SK-N-SH (cell line): ENCODE measurements around the gene KRTAP3-2. TPM values are rescaled to one million over a fixed set of nuclear protein-coding genes. Genes with fewer than 3 reads are reported as not detected.
"Not testable (repeated sequence)": the region's sequence is repeated elsewhere in the genome, so short reads cannot be mapped to it uniquely, and the experiment has no call there.

Source experiments
- CTCF ChIA-PET: fragments of 300-600, 350-600 bp; formaldehyde crosslinking; extraction: SDS; loops from one replicate; lab custom pipeline; 2021; lab: Yijun Ruan, JAX
- POLR2A ChIA-PET: fragments of 350-600 bp; sonication (Branson Sonifier 250); formaldehyde crosslinking; extraction: SDS; loops from one replicate; lab custom pipeline; 2020; ENCODE audit warnings: antibody characterized with exemption, inconsistent platforms; lab: Yijun Ruan, JAX
- DNase-seq: peaks from one replicate; pipeline ENCODE4 v3.0.0; 2012
- H2AFZ ChIP-seq: fragments of 200-600 bp; sonication (generic); 2 replicates; pipeline ENCODE4 v1.8.1; 2016; ENCODE audit warnings: antibody characterized with exemption, mild to moderate bottlenecking, low read depth
- H3F3A ChIP-seq: fragments of 200-600 bp; sonication (generic); replicated peaks from 2 replicates; pipeline ENCODE3; 2016; ENCODE audit warnings: antibody characterized with exemption, mild to moderate bottlenecking; ENCODE audit not compliant: insufficient read depth
- H3K27ac ChIP-seq, 2 experiments: fragments of 200-500 bp in 1 of 2; fragments of 200-600 bp in 1 of 2; sonication (Bioruptor generic) in 1 of 2; sonication (generic), shearing (Covaris generic) in 1 of 2; 2 replicates each; pipeline versions ENCODE4 v1.5.1 to v1.6.1; 2014 to 2016; ENCODE audit warnings: low read depth in 2 of 2, inconsistent platforms in 1 of 2, low read length in 1 of 2, mild to moderate bottlenecking in 1 of 2, mixed read lengths in 1 of 2
- H3K27me3 ChIP-seq: fragments of 200-600 bp; sonication (generic), shearing (Covaris generic); 2 replicates; pipeline ENCODE4 v1.6.1; 2016; ENCODE audit warnings: mixed run types; ENCODE audit not compliant: insufficient read depth
- H3K36me3 ChIP-seq, 2 experiments: fragments of 200-500 bp in 1 of 2; fragments of 200-600 bp in 1 of 2; sonication (Bioruptor generic) in 1 of 2; sonication (generic) in 1 of 2; replicated peaks in 1 of 2; 2 replicates each; pipeline versions ENCODE3 to v1.5.1; 2014 to 2016; ENCODE audit warnings: low read length in 1 of 2, mild to moderate bottlenecking in 1 of 2; ENCODE audit not compliant: insufficient read depth in 2 of 2, control insufficient read depth in 1 of 2
- H3K4me1 ChIP-seq, 2 experiments: fragments of 200-500 bp in 1 of 2; fragments of 200-600 bp in 1 of 2; sonication (Bioruptor generic) in 1 of 2; sonication (generic), shearing (Covaris generic) in 1 of 2; 2 replicates each; pipeline versions ENCODE4 v1.5.1 to v1.6.1; 2014 to 2016; ENCODE audit warnings: low read depth in 1 of 2, low read length in 1 of 2, mixed run types in 1 of 2; ENCODE audit not compliant: insufficient read depth in 2 of 2, control insufficient read depth in 1 of 2
- H3K4me2 ChIP-seq: fragments of 200-600 bp; sonication (generic), shearing (Covaris generic); 2 replicates; pipeline ENCODE4 v1.6.1; 2017; ENCODE audit warnings: mixed run types
- H3K4me3 ChIP-seq, 2 experiments: fragments of 200-500 bp in 1 of 2; fragments of 200-600 bp in 1 of 2; sonication (Bioruptor generic) in 1 of 2; sonication (generic), shearing (Covaris generic) in 1 of 2; 2 replicates each; pipeline versions ENCODE4 v1.5.1 to v1.8.1; 2014 to 2016; ENCODE audit warnings: low read depth in 2 of 2, inconsistent platforms in 1 of 2, low read length in 1 of 2, mild to moderate bottlenecking in 1 of 2, mixed read lengths in 1 of 2, moderate library complexity in 1 of 2
- H3K79me2 ChIP-seq: fragments of 200-600 bp; sonication (generic); 2 replicates; pipeline ENCODE4 v1.8.1; 2017; ENCODE audit warnings: mild to moderate bottlenecking; ENCODE audit not compliant: insufficient read depth
- H3K9ac ChIP-seq: fragments of 200-600 bp; sonication (generic); 2 replicates; pipeline ENCODE4 v1.6.1; 2017; ENCODE audit warnings: mixed run types
- H3K9me2 ChIP-seq: fragments of 200-600 bp; sonication (generic); 2 replicates; pipeline ENCODE4 v1.6.1; 2017; ENCODE audit warnings: mixed run types
- H3K9me3 ChIP-seq: fragments of 200-600 bp; sonication (generic); 2 replicates; pipeline ENCODE4 v1.6.1; 2017; ENCODE audit warnings: mixed run types, mild to moderate bottlenecking, moderate library complexity
- H4K20me1 ChIP-seq: fragments of 200-600 bp; sonication (generic); 2 replicates; pipeline ENCODE4 v1.6.1; 2017; ENCODE audit warnings: mild to moderate bottlenecking, mixed run types; ENCODE audit not compliant: insufficient read depth
- CHD2 ChIP-seq: fragments of 150-350 bp; IDR thresholded peaks from 2 replicates; pipeline ENCODE4 v1.6.1; 2018; ENCODE audit warnings: low read length; ENCODE audit not compliant: partially characterized antibody
- CTCF ChIP-seq: fragments of 200-600 bp; sonication (generic); IDR thresholded peaks from 2 replicates; pipeline ENCODE4 v1.6.1; 2017; ENCODE audit warnings: antibody characterized with exemption, mild to moderate bottlenecking, moderate library complexity
- ELF1 ChIP-seq: IDR thresholded peaks from 2 replicates; pipeline ENCODE4 v1.4.0; 2012
- EP300 ChIP-seq, 2 experiments: IDR thresholded peaks; 2 replicates each; pipeline versions ENCODE4 v1.4.0 to v1.6.1; 2012; ENCODE audit warnings: borderline replicate concordance in 1 of 2, low read depth in 1 of 2, low read length in 1 of 2
- FOSL2 ChIP-seq: IDR thresholded peaks from 2 replicates; pipeline ENCODE4 v1.4.0; 2012; ENCODE audit warnings: low read depth, mild to moderate bottlenecking, moderate library complexity, borderline replicate concordance
- GATA2 ChIP-seq: sonication (generic); formaldehyde crosslinking; IDR thresholded peaks from 2 replicates; pipeline ENCODE4 v1.5.0; 2020; ENCODE audit warnings: mild to moderate bottlenecking, missing genetic modification reagents
- NFIC ChIP-seq: IDR thresholded peaks from 2 replicates; pipeline ENCODE4 v1.4.0; 2012; ENCODE audit warnings: borderline replicate concordance
- RAD21 ChIP-seq: IDR thresholded peaks from 2 replicates; pipeline ENCODE4 v1.6.1; 2012; ENCODE audit warnings: mild to moderate bottlenecking, low read length
- RCOR1 ChIP-seq: fragments of 150-350 bp; IDR thresholded peaks from 2 replicates; pipeline ENCODE4 v1.6.1; 2017; ENCODE audit warnings: antibody characterized with exemption, low read length
- RXRA ChIP-seq: IDR thresholded peaks from 2 replicates; pipeline ENCODE4 v1.4.0; 2012; ENCODE audit warnings: low read depth, mild to moderate bottlenecking, borderline replicate concordance
- SMC3 ChIP-seq: IDR thresholded peaks from 2 replicates; pipeline ENCODE4 v1.6.1; 2012; ENCODE audit warnings: low read depth, low read length, improper control_type of control experiment
- TCF12 ChIP-seq: IDR thresholded peaks from 2 replicates; pipeline ENCODE4 v1.4.0; 2012
- USF2 ChIP-seq: fragments of 150-350 bp; IDR thresholded peaks from 2 replicates; pipeline ENCODE4 v1.6.1; 2017; ENCODE audit warnings: antibody characterized with exemption, low read length, low read depth, borderline replicate concordance
- YY1 ChIP-seq: IDR thresholded peaks from 2 replicates; pipeline ENCODE4 v1.4.0; 2012; ENCODE audit warnings: low read depth, mild to moderate bottlenecking
- WGBS: methylation state at CpG from one replicate; pipeline ENCODE4 v1.1.6; 2017; ENCODE audit warnings: low lambda C conversion rate; 5-methylcytosine and 5-hydroxymethylcytosine counted together
- polyA plus RNA-seq, 3 experiments: library from polyadenylated mRNA; depleted of rRNA; stranded (reverse); fragments of >200 nt; gene quantifications; 2 replicates each; pipeline ENCODE4 v1.2.3, GENCODE V29; 2012
- TF ChIP-seq, protein P1 (sequence below): IDR thresholded peaks from 2 replicates; pipeline ENCODE4 v1.4.0; 2012; ENCODE audit warnings: low read depth, borderline replicate concordance
- TF ChIP-seq, protein P2 (sequence below): IDR thresholded peaks from 2 replicates; pipeline ENCODE4 v1.4.0; 2012; ENCODE audit warnings: low read depth

The KRTAP3-2 gene
- not detected in 2 replicates for polyA plus RNA-seq (2012; rRNA removed)
- polyA plus RNA-seq (2012; cell fraction: cytosol; rRNA removed): not detected in 2 replicates
- not detected in 2 replicates for polyA plus RNA-seq (2012; cell fraction: nucleus; rRNA removed)

DNA sequence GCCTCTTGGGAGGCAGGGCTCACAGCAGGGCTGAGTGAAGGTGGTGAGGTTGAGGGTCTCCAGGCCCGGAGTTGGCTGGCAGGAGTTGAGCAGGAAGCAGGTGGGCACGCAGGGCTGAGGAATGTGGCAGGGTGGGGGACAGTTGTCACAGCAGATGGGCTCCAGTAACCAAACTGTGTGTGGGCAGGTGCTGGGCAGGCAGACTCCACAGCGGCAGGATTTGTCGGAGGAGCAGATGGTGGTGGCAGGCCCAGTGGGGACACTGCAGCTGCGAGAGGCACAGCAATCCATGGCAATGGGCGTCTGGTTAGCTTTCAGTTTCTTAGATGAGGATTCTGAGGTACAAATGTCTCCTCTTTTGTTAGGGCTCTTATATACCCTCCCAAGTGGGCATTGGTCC lies at the start of gene KRTAP3-2:
KRTAP3-2 (minus strand) TSS at position 344 of the 400 bp plus-strand sequence; CDS start at position 291, 53 bp downstream.
- H3K9me2 ChIP-seq, H3K79me2 ChIP-seq, H3K27ac ChIP-seq, H3F3A ChIP-seq, H3K36me3 ChIP-seq, CTCF ChIA-PET, H3K9me3 ChIP-seq, H3K4me1 ChIP-seq, H3K4me2 ChIP-seq, H2AFZ ChIP-seq, DNase-seq, POLR2A ChIA-PET, H3K4me3 ChIP-seq, H4K20me1 ChIP-seq, H3K9ac ChIP-seq: not testable (repeated sequence)
- 15% methylated on average over 6 of the region's 6 CpGs for WGBS
- peaks cover 43% of the 10 kb centered on the region; the same call in 1 of the 2 replicates for H3K27me3 ChIP-seq

- H3K4me3 ChIP-seq: no peak overlapping the region
- POLR2A ChIA-PET: no interaction called here
- CTCF ChIA-PET: interaction anchor here (1.4 kb wide), 1 partner anchor 614 kb away, joined by 3 read pairs; no protein-coding TSS in a partner anchor
Measured at GRCh38 chr17:41049110-41049509, 49.4 kb upstream of the KRTAP3-2 start.

More at GRCh38 chr17:41049110-41049509, 49.4 kb upstream of the KRTAP3-2 start:
- no peaks in the 10 kb centered on the region for H3K4me1 ChIP-seq
- no peaks in the 10 kb centered on the region for H4K20me1 ChIP-seq
- no peak for DNase-seq
- H3K27me3 ChIP-seq: no peaks in the 10 kb centered on the region
- WGBS: 10% methylated on average over 2 of the region's 2 CpGs
- H2AFZ ChIP-seq: peak overlapping the region; percentile 44; the same call in 1 of the 2 replicates
- peak overlapping the region in 1 of 2 experiments; percentile 44; a peak in 2 of 4 replicates for H3K27ac ChIP-seq
- peaks cover 10% of the 10 kb centered on the region for H3F3A ChIP-seq
- peak overlapping the region; percentile 14 for H3K4me2 ChIP-seq
- H3K9ac ChIP-seq: no peak overlapping the region
- H3K9me2 ChIP-seq: no peaks in the 10 kb centered on the region
- TF ChIP-seq ELF1 (no peak), YY1 (no peak), TCF12 (no peak), RXRA (no peak), FOSL2 (no peak), USF2 (no peak), SMC3 (no peak), RCOR1 (no peak), EP300 (IDR thresholded peaks at IDR 0.05; ENCODE audit: borderline replicate concordance in 1 of 2, low read depth in 1 of 2, low read length in 1 of 2) (no peak), NFIC (no peak), CHD2 (no peak), CTCF (no peak), RAD21 (no peak), GATA2 (no peak)
- TF ChIP-seq, protein P1, sequence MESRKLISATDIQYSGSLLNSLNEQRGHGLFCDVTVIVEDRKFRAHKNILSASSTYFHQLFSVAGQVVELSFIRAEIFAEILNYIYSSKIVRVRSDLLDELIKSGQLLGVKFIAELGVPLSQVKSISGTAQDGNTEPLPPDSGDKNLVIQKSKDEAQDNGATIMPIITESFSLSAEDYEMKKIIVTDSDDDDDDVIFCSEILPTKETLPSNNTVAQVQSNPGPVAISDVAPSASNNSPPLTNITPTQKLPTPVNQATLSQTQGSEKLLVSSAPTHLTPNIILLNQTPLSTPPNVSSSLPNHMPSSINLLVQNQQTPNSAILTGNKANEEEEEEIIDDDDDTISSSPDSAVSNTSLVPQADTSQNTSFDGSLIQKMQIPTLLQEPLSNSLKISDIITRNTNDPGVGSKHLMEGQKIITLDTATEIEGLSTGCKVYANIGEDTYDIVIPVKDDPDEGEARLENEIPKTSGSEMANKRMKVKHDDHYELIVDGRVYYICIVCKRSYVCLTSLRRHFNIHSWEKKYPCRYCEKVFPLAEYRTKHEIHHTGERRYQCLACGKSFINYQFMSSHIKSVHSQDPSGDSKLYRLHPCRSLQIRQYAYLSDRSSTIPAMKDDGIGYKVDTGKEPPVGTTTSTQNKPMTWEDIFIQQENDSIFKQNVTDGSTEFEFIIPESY: no peak
- TF ChIP-seq, protein P2, sequence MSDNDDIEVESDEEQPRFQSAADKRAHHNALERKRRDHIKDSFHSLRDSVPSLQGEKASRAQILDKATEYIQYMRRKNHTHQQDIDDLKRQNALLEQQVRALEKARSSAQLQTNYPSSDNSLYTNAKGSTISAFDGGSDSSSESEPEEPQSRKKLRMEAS: no peak
- no peaks in the 10 kb centered on the region for H3K79me2 ChIP-seq
- peaks cover 0 to 4% of the 10 kb centered on the region in 2 experiments for H3K36me3 ChIP-seq
- H3K9me3 ChIP-seq: no peaks in the 10 kb centered on the region
